Liver (tissue), 9 donors: ENCODE measurements around the gene FLNB. TPM values are rescaled to one million over a fixed set of nuclear protein-coding genes. Genes with fewer than 3 reads are reported as not detected.

Source experiments
- DNase-seq: peaks from one replicate; pipeline ENCODE4 v3.0.0-alpha.2; 2017; ENCODE audit warnings: low spot score
- H3K27ac ChIP-seq, 2 donors: one replicate each; pipeline ENCODE4 v1.7.0; 2013; ENCODE audit warnings: inconsistent platforms in 2 of 2, low read length in 2 of 2, control low read depth in 1 of 2, low read depth in 1 of 2, mild to moderate bottlenecking in 1 of 2
- H3K27me3 ChIP-seq, 4 donors: one replicate each; pipeline versions ENCODE4 v1.6.1 to v1.7.0; 2013; ENCODE audit warnings: low read length in 3 of 4, inconsistent platforms in 1 of 4, mild to moderate bottlenecking in 1 of 4, moderate library complexity in 1 of 4; ENCODE audit not compliant: control insufficient read depth in 4 of 4, insufficient read depth in 4 of 4
- H3K36me3 ChIP-seq, 4 donors: one replicate each; pipeline versions ENCODE4 v1.6.1 to v1.7.0; 2013; ENCODE audit warnings: low read length in 3 of 4, mild to moderate bottlenecking in 3 of 4, low read depth in 1 of 4, moderate library complexity in 1 of 4; ENCODE audit not compliant: control insufficient read depth in 4 of 4, insufficient read depth in 3 of 4
- H3K4me1 ChIP-seq, 4 donors: one replicate each; pipeline versions ENCODE4 v1.6.1 to v1.7.0; 2013; ENCODE audit warnings: low read length in 3 of 4, mild to moderate bottlenecking in 3 of 4, moderate library complexity in 1 of 4; ENCODE audit not compliant: control insufficient read depth in 4 of 4, insufficient read depth in 4 of 4
- H3K4me3 ChIP-seq, 3 donors: one replicate each; pipeline versions ENCODE4 v1.6.1 to v1.7.0; 2013; ENCODE audit warnings: low read length in 3 of 3, control low read depth in 1 of 3, low read depth in 1 of 3, mild to moderate bottlenecking in 1 of 3
- H3K9ac ChIP-seq, 2 donors: one replicate each; pipeline ENCODE4 v1.7.0; 2013; ENCODE audit warnings: low read length in 2 of 2, mild to moderate bottlenecking in 2 of 2, moderate library complexity in 2 of 2, control low read depth in 1 of 2, low read depth in 1 of 2
- H3K9me3 ChIP-seq, 4 donors: one replicate each; pipeline versions ENCODE4 v1.6.1 to v1.7.0; 2013; ENCODE audit warnings: low read length in 3 of 4; ENCODE audit not compliant: control insufficient read depth in 4 of 4
- ATF3 ChIP-seq: IDR thresholded peaks from 2 replicates; pipeline ENCODE4 v1.6.1; 2016; ENCODE audit warnings: antibody characterized with exemption
- CTCF ChIP-seq: fragments of 150-350 bp; IDR thresholded peaks from 2 replicates; pipeline ENCODE4 v1.5.1; 2017; ENCODE audit warnings: improper control_type of control experiment, low read depth, low read length; ENCODE audit not compliant: missing input control
- EGR1 ChIP-seq, 2 donors: IDR thresholded peaks; 2 replicates each; pipeline ENCODE4 v1.6.1; 2016 to 2018; ENCODE audit warnings: antibody characterized with exemption in 2 of 2, low read depth in 2 of 2
- FOXA2 ChIP-seq: IDR thresholded peaks from 2 replicates; pipeline ENCODE4 v1.6.1; 2016; ENCODE audit warnings: antibody characterized with exemption
- GABPA ChIP-seq, 2 donors: IDR thresholded peaks in 1 of 2; conservative IDR thresholded peaks in 1 of 2; 2 replicates each; pipeline ENCODE4 v1.6.1; 2016; ENCODE audit warnings: antibody characterized with exemption in 2 of 2, mild to moderate bottlenecking in 1 of 2, moderate library complexity in 1 of 2
- HNF4A ChIP-seq, 2 donors: conservative IDR thresholded peaks; 2 replicates each; pipeline ENCODE4 v1.6.1; 2016; ENCODE audit warnings: antibody characterized with exemption in 2 of 2, mild to moderate bottlenecking in 2 of 2
- HNF4G ChIP-seq: IDR thresholded peaks from 2 replicates; pipeline ENCODE4 v1.6.1; 2016; ENCODE audit warnings: antibody characterized with exemption
- JUND ChIP-seq, 2 donors: IDR thresholded peaks; 2 replicates each; pipeline ENCODE4 v1.6.1; 2016; ENCODE audit warnings: antibody characterized with exemption in 2 of 2
- MAX ChIP-seq: IDR thresholded peaks from 2 replicates; pipeline ENCODE4 v1.6.1; 2016; ENCODE audit warnings: antibody characterized with exemption
- NR2F2 ChIP-seq: IDR thresholded peaks from 2 replicates; pipeline ENCODE4 v1.6.1; 2016; ENCODE audit warnings: antibody characterized with exemption
- RAD21 ChIP-seq, 2 donors: IDR thresholded peaks; 2 replicates each; pipeline ENCODE4 v1.6.1; 2016; ENCODE audit warnings: antibody characterized with exemption in 2 of 2, mild to moderate bottlenecking in 2 of 2
- REST ChIP-seq: IDR thresholded peaks from 2 replicates; pipeline ENCODE4 v1.6.1; 2016; ENCODE audit warnings: antibody characterized with exemption, mild to moderate bottlenecking
- RXRA ChIP-seq, 2 donors: IDR thresholded peaks; 2 replicates each; pipeline ENCODE4 v1.6.1; 2017 to 2018; ENCODE audit warnings: antibody characterized with exemption in 2 of 2, mild to moderate bottlenecking in 1 of 2
- SP1 ChIP-seq: IDR thresholded peaks from 2 replicates; pipeline ENCODE4 v1.6.1; 2018; ENCODE audit warnings: antibody characterized with exemption, mild to moderate bottlenecking
- TAF1 ChIP-seq: conservative IDR thresholded peaks from 2 replicates; pipeline ENCODE4 v1.6.1; 2016; ENCODE audit warnings: antibody characterized with exemption, mild to moderate bottlenecking
- WGBS: extraction: QIAGEN DNeasy Blood & Tissue Kit; methylation state at CpG from one replicate; pipeline ENCODE4 v1.1.7; 2013; 5-methylcytosine and 5-hydroxymethylcytosine counted together
- polyA plus RNA-seq, 2 donors: library from polyadenylated mRNA; stranded (reverse) in 1 of 2; unstranded in 1 of 2; fragments of 200-250 nt in 1 of 2; fragments of >200 nt in 1 of 2; fragmentation: Nextera tagmentation in 1 of 2; extraction: Ambion mirVana in 1 of 2; gene quantifications; one replicate each; pipeline versions ENCODE4 v1.2.1 to v1.2.3, GENCODE V29; 2013 to 2015
- total RNA-seq, 2 donors: library from RNA; depleted of rRNA; stranded (reverse); fragments of >200 nt; gene quantifications; one replicate each; pipeline ENCODE4 v1.2.3, GENCODE V29; 2014
- donor health status: healthy.
- donor health status: healthy.
- donor health status: healthy.
- donor health status: healthy.
- donor health status: healthy.

FLNB gene
- total and polyA plus RNA-seq, 4 donors: 22.9 to 124 (median 44.3) TPM

- Histone ChIP-seq H3K27ac (no peak overlapping the region), H3K4me1 (peaks cover 13 to 36% (median 29%) of the 10 kb centered on the region in 4 donors), H3K27me3 (no peaks in the 10 kb centered on the region), H3K9ac (no peak overlapping the region), H3K9me3 (no peaks in the 10 kb centered on the region), H3K4me3 (no peak overlapping the region), H3K36me3 (peaks cover 14 to 65% (median 55%) of the 10 kb centered on the region in 4 donors)
- TF ChIP-seq EGR1 (IDR thresholded peaks at IDR 0.05; ENCODE audit: low read depth in 2 of 2) (no peak), JUND (IDR thresholded peaks at IDR 0.05) (no peak), CTCF (no peak), RXRA (IDR thresholded peaks at IDR 0.05) (no peak), NR2F2 (no peak), HNF4G (no peak), SP1 (no peak), ATF3 (no peak), FOXA2 (no peak), HNF4A (conservative IDR thresholded peaks at IDR 0.05) (no peak), REST (no peak)
- no peak for DNase-seq
- 97% methylated on average over 16 of the region's 16 CpGs for WGBS
Observed at GRCh38 chr3:58153371-58153770, 145.1 kb downstream of the FLNB start.

GRCh38 chr3:58154626-58155449 lies 146.6 kb downstream of the FLNB start:
- peaks cover 8 to 29% (median 20%) of the 10 kb centered on the region in 4 donors for H3K4me1 ChIP-seq
- no peak for DNase-seq
- WGBS: 63% methylated on average over 10 of the region's 10 CpGs
- no peak for TF ChIP-seq FOXA2
- peak; percentile 52 to 70 for TF ChIP-seq RXRA (IDR thresholded peaks at IDR 0.05)
- TF ChIP-seq CTCF: no peak
- TF ChIP-seq HNF4A (conservative IDR thresholded peaks at IDR 0.05): peak; percentile 5 to 6
- TF ChIP-seq TAF1: no peak
- no peak for TF ChIP-seq MAX
- peak in 1 of 2 donors; percentile 11 for TF ChIP-seq RAD21 (IDR thresholded peaks at IDR 0.05)
- no peak for TF ChIP-seq GABPA (IDR thresholded peaks at IDR 0.05 in 1 of 2, conservative IDR thresholded peaks at IDR 0.05 in 1 of 2)
- no peak for TF ChIP-seq JUND (IDR thresholded peaks at IDR 0.05)
- no peak overlapping the region for H3K9ac ChIP-seq
- H3K4me3 ChIP-seq: no peak overlapping the region
- no peaks in the 10 kb centered on the region for H3K9me3 ChIP-seq
- peaks cover 14 to 59% (median 55%) of the 10 kb centered on the region in 4 donors for H3K36me3 ChIP-seq
- H3K27ac ChIP-seq: no peak overlapping the region
- no peaks in the 10 kb centered on the region for H3K27me3 ChIP-seq
